Activated CD4-positive, alpha-beta T cell treated with anti-CD3 and anti-CD28 coated beads for 48 hours (primary cell): ENCODE results near the gene IL17RA.
A peak's percentile ranks its signal among the peaks of the same experiment; 100 is the strongest.
"Not testable (repeated sequence)": the region's sequence is repeated elsewhere in the genome, so short reads cannot be mapped to it uniquely, and the experiment has no call there.

Experiments used
- DNase-seq: peaks from one replicate; pipeline ENCODE4 v3.0.0-alpha.2; 2020

Gene IL17RA

GRCh38 chr22:17130199-17130598, 45.4 kb downstream of the IL17RA start:
- no peak for DNase-seq

- DNase-seq = no peak
These were observed 46.9 kb downstream of the IL17RA start for GRCh38 chr22:17131686-17132085.

GRCh38 chr22:17132112-17132511, 47.3 kb downstream of the IL17RA start:
- DNase-seq = no peak

GRCh38 chr22:17133137-17133536, 48.3 kb downstream of the IL17RA start:
- no peak for DNase-seq

- no peak for DNase-seq
These were observed 50.5 kb downstream of the IL17RA start for GRCh38 chr22:17135153-17135760.

GRCh38 chr22:17137170-17137569, 52.4 kb downstream of the IL17RA start:
- DNase-seq = no peak

GRCh38 chr22:17137861-17138425, 53.1 kb downstream of the IL17RA start:
- DNase-seq = no peak

- DNase-seq = no peak
These were observed 53.7 kb downstream of the IL17RA start for GRCh38 chr22:17138513-17138912.

GRCh38 chr22:17140022-17140421, 55.2 kb downstream of the IL17RA start:
- DNase-seq = no peak

- DNase-seq = no peak
These were observed 56.3 kb downstream of the IL17RA start for GRCh38 chr22:17140826-17141766.

- DNase-seq = no peak
These were observed 58.3 kb downstream of the IL17RA start for GRCh38 chr22:17143101-17143500.

GRCh38 chr22:17143826-17144225, 59.0 kb downstream of the IL17RA start:
- no peak for DNase-seq

- DNase-seq = no peak
These were observed 60.4 kb downstream of the IL17RA start for GRCh38 chr22:17145021-17145680.

- DNase-seq = not testable (repeated sequence)
These were observed 62.7 kb downstream of the IL17RA start for GRCh38 chr22:17147458-17147857.

- DNase-seq = no peak
These were observed 64.4 kb downstream of the IL17RA start for GRCh38 chr22:17149076-17149815.

GRCh38 chr22:17152340-17152739, 67.5 kb downstream of the IL17RA start:
- DNase-seq = no peak

GRCh38 chr22:17152971-17153370, 68.2 kb downstream of the IL17RA start:
- no peak for DNase-seq

- DNase-seq = no peak
These were observed 71.1 kb downstream of the IL17RA start for GRCh38 chr22:17155941-17156340.

- DNase-seq = no peak
These were observed 72.9 kb downstream of the IL17RA start for GRCh38 chr22:17157714-17158113.

- no peak for DNase-seq
These were observed 73.4 kb downstream of the IL17RA start for GRCh38 chr22:17158176-17158567.

GRCh38 chr22:17158568-17159503, 74.0 kb downstream of the IL17RA start, which contains the start of gene HDHD5:
TSS of gene HDHD5 (minus strand) at chr22:17159277. CDS start at chr22:17159251, 26 bp downstream.
- DNase-seq = peak; percentile 92
